GM18505 (cell line): Measurements from ENCODE around the gene PBX3.

ENCODE experiments used
- ATAC-seq: cut with Tn5 transposase; IDR thresholded peaks from one replicate; pipeline ENCODE4 v1.9.1; 2021; ENCODE audit not compliant: unreplicated experiment
- POLR2A ChIP-seq: IDR thresholded peaks from 4 replicates; pipeline ENCODE4 v1.6.1; 2011; ENCODE audit warnings: borderline replicate concordance; ENCODE audit not compliant: insufficient read depth, insufficient read length; ENCODE audit errors: extremely low read depth

The PBX3 gene

GRCh38 chr9:125803526-125803925 lies 56.4 kb downstream of the PBX3 start:
- no peak for TF ChIP-seq POLR2A
- ATAC-seq: no peak

- no peak for ATAC-seq
- no peak for TF ChIP-seq POLR2A
Measured at GRCh38 chr9:125805057-125805456, 57.9 kb downstream of the PBX3 start.

GRCh38 chr9:125805586-125805985 lies 58.4 kb downstream of the PBX3 start:
- no peak for ATAC-seq
- TF ChIP-seq POLR2A: no peak

GRCh38 chr9:125807079-125807478 lies 59.9 kb downstream of the PBX3 start:
- TF ChIP-seq POLR2A: no peak
- no peak for ATAC-seq

- no peak for TF ChIP-seq POLR2A
- no peak for ATAC-seq
Measured at GRCh38 chr9:125810161-125810560, 63.0 kb downstream of the PBX3 start.

GRCh38 chr9:125811002-125811401 lies 63.8 kb downstream of the PBX3 start:
- TF ChIP-seq POLR2A: no peak
- no peak for ATAC-seq

- no peak for ATAC-seq
- TF ChIP-seq POLR2A: no peak
Measured at GRCh38 chr9:125812403-125812802, 65.2 kb downstream of the PBX3 start.

- no peak for TF ChIP-seq POLR2A
- ATAC-seq: no peak
Measured at GRCh38 chr9:125815568-125815967, 68.4 kb downstream of the PBX3 start.

GRCh38 chr9:125816321-125816720 lies 69.1 kb downstream of the PBX3 start:
- no peak for ATAC-seq
- TF ChIP-seq POLR2A: no peak

GRCh38 chr9:125820100-125820804 lies 73.1 kb downstream of the PBX3 start:
- no peak for ATAC-seq
- no peak for TF ChIP-seq POLR2A

GRCh38 chr9:125821078-125821477 lies 73.9 kb downstream of the PBX3 start:
- TF ChIP-seq POLR2A: no peak
- no peak for ATAC-seq

GRCh38 chr9:125822160-125822559 lies 75.0 kb downstream of the PBX3 start:
- no peak for TF ChIP-seq POLR2A
- no peak for ATAC-seq

GRCh38 chr9:125822902-125823301 lies 75.7 kb downstream of the PBX3 start:
- TF ChIP-seq POLR2A: no peak
- no peak for ATAC-seq

- ATAC-seq: peak; percentile 55
Measured at GRCh38 chr9:125823874-125824406, 76.8 kb downstream of the PBX3 start.

- TF ChIP-seq POLR2A: no peak
- no peak for ATAC-seq
Measured at GRCh38 chr9:125825762-125826161, 78.6 kb downstream of the PBX3 start.

GRCh38 chr9:125826850-125827249 lies 79.7 kb downstream of the PBX3 start:
- no peak for ATAC-seq
- TF ChIP-seq POLR2A: no peak

- TF ChIP-seq POLR2A: no peak
- no peak for ATAC-seq
Measured at GRCh38 chr9:125829743-125830142, 82.6 kb downstream of the PBX3 start.
